Measurements from ENCODE around the gene CDPF1.
A peak's percentile ranks its signal among the peaks of the same experiment; 100 is the strongest.

The CDPF1 gene

GRCh38 chr22:46241396-46242007 lies 8.6 kb downstream of the CDPF1 start:
- no peaks in the 10 kb centered on the region for H4K20me1 ChIP-seq
- H3K4me2 ChIP-seq: peak overlapping the region; percentile 98
- H3K9ac ChIP-seq: peak overlapping the region; percentile 57; the same call in 1 of the 2 replicates
- no peak overlapping the region for H3K4me3 ChIP-seq
- peaks cover 40% of the 10 kb centered on the region for H3K36me3 ChIP-seq
- peaks cover 99% of the 10 kb centered on the region for H3K4me1 ChIP-seq
- H3K27ac ChIP-seq: peak overlapping the region; percentile 97
- H3K27me3 ChIP-seq: no peaks in the 10 kb centered on the region
- H3K9me3 ChIP-seq: no peaks in the 10 kb centered on the region
- no peak for TF ChIP-seq Cebpa-rat (IDR thresholded peaks at IDR 0.05)

- peaks cover 37% of the 10 kb centered on the region for H3K36me3 ChIP-seq
- peak overlapping the region; percentile 98 for H3K4me2 ChIP-seq
- H3K4me1 ChIP-seq: peaks cover 99% of the 10 kb centered on the region
- peak overlapping the region; percentile 77 for H3K9ac ChIP-seq
- H3K9me3 ChIP-seq: no peaks in the 10 kb centered on the region
- no peak overlapping the region for H3K4me3 ChIP-seq
- TF ChIP-seq Cebpa-rat (IDR thresholded peaks at IDR 0.05): no peak
- peak overlapping the region; percentile 97 for H3K27ac ChIP-seq
- no peaks in the 10 kb centered on the region for H3K27me3 ChIP-seq
- H4K20me1 ChIP-seq: no peaks in the 10 kb centered on the region
Measured at GRCh38 chr22:46240907-46241306, 9.2 kb downstream of the CDPF1 start.

- no peak for TF ChIP-seq Cebpa-rat (IDR thresholded peaks at IDR 0.05)
- Histone ChIP-seq H4K20me1 (no peaks in the 10 kb centered on the region), H3K36me3 (peaks cover 37% of the 10 kb centered on the region), H3K4me2 (peak overlapping the region; percentile 98), H3K4me1 (peaks cover 99% of the 10 kb centered on the region), H3K9me3 (no peaks in the 10 kb centered on the region), H3K27ac (peak overlapping the region; percentile 97), H3K4me3 (peak overlapping the region; percentile 55), H3K27me3 (no peaks in the 10 kb centered on the region), H3K9ac (peak overlapping the region; percentile 77)
Measured at GRCh38 chr22:46240506-46240905, 9.6 kb downstream of the CDPF1 start.

- H3K4me1 ChIP-seq: peaks cover 97% of the 10 kb centered on the region
- peak overlapping the region; percentile 97 for H3K27ac ChIP-seq
- H3K4me3 ChIP-seq: peak overlapping the region; percentile 55
- peaks cover 40% of the 10 kb centered on the region for H3K36me3 ChIP-seq
- no peaks in the 10 kb centered on the region for H3K27me3 ChIP-seq
- no peak for TF ChIP-seq Cebpa-rat (IDR thresholded peaks at IDR 0.05)
- peak overlapping the region; percentile 77 for H3K9ac ChIP-seq
- H4K20me1 ChIP-seq: no peaks in the 10 kb centered on the region
- peak overlapping the region; percentile 98 for H3K4me2 ChIP-seq
- no peaks in the 10 kb centered on the region for H3K9me3 ChIP-seq
Measured at GRCh38 chr22:46240073-46240472, 10.0 kb downstream of the CDPF1 start.

- Histone ChIP-seq H3K27ac (peak overlapping the region; percentile 97), H3K27me3 (no peaks in the 10 kb centered on the region), H3K9me3 (no peaks in the 10 kb centered on the region), H3K36me3 (peaks cover 40% of the 10 kb centered on the region), H3K9ac (peak overlapping the region; percentile 77), H3K4me3 (peak overlapping the region; percentile 55), H4K20me1 (no peaks in the 10 kb centered on the region), H3K4me2 (peak overlapping the region; percentile 98), H3K4me1 (peaks cover 92% of the 10 kb centered on the region)
- TF ChIP-seq Cebpa-rat (IDR thresholded peaks at IDR 0.05): peak; percentile 29; the same call in 1 of the 2 replicates
Measured at GRCh38 chr22:46239261-46240048, 10.6 kb downstream of the CDPF1 start.

- Histone ChIP-seq H3K4me1 (peaks cover 92% of the 10 kb centered on the region), H3K4me2 (peak overlapping the region; percentile 98)
- no peak for TF ChIP-seq Cebpa-rat (IDR thresholded peaks at IDR 0.05)
Measured at GRCh38 chr22:46238541-46238940, 11.6 kb downstream of the CDPF1 start.

GRCh38 chr22:46237453-46238124 lies 12.5 kb downstream of the CDPF1 start:
- H3K4me2 ChIP-seq: peak overlapping the region; percentile 98
- H3K9me3 ChIP-seq: no peaks in the 10 kb centered on the region
- peak overlapping the region; percentile 84 for H3K27ac ChIP-seq
- H4K20me1 ChIP-seq: no peaks in the 10 kb centered on the region
- peak overlapping the region; percentile 52; the same call in 1 of the 2 replicates for H3K9ac ChIP-seq
- no peak overlapping the region for H3K4me3 ChIP-seq
- H3K4me1 ChIP-seq: peaks cover 89% of the 10 kb centered on the region
- no peak for TF ChIP-seq Cebpa-rat (IDR thresholded peaks at IDR 0.05)
- no peaks in the 10 kb centered on the region for H3K27me3 ChIP-seq
- peaks cover 33% of the 10 kb centered on the region for H3K36me3 ChIP-seq

More at GRCh38 chr22:46238541-46238940, 11.6 kb downstream of the CDPF1 start:
- Histone ChIP-seq H3K9me3 (no peaks in the 10 kb centered on the region), H3K27me3 (no peaks in the 10 kb centered on the region), H4K20me1 (no peaks in the 10 kb centered on the region), H3K27ac (peak overlapping the region; percentile 84), H3K4me3 (no peak overlapping the region), H3K36me3 (peaks cover 38% of the 10 kb centered on the region), H3K9ac (peak overlapping the region; percentile 69)

GRCh38 chr22:46234969-46235368 lies 15.1 kb downstream of the CDPF1 start:
- peaks cover 63% of the 10 kb centered on the region for H3K4me1 ChIP-seq
- H3K27me3 ChIP-seq: no peaks in the 10 kb centered on the region
- no peak overlapping the region for H3K4me2 ChIP-seq
- no peak overlapping the region for H3K4me3 ChIP-seq
- peaks cover 50% of the 10 kb centered on the region for H3K36me3 ChIP-seq
- H3K9me3 ChIP-seq: no peaks in the 10 kb centered on the region
- H3K9ac ChIP-seq: no peak overlapping the region
- no peak overlapping the region for H3K27ac ChIP-seq
- no peaks in the 10 kb centered on the region for H4K20me1 ChIP-seq
- no peak for TF ChIP-seq Cebpa-rat (IDR thresholded peaks at IDR 0.05)

GRCh38 chr22:46233231-46233630 lies 16.9 kb downstream of the CDPF1 start:
- H3K9ac ChIP-seq: no peak overlapping the region; the same call in 1 of the 2 replicates
- H3K36me3 ChIP-seq: peaks cover 50% of the 10 kb centered on the region
- H3K27me3 ChIP-seq: no peaks in the 10 kb centered on the region
- peaks cover 47% of the 10 kb centered on the region for H3K4me1 ChIP-seq
- H3K27ac ChIP-seq: 0 out of 2 replicates have a peak overlapping the region, but pooled peaks have one; percentile 52
- peak overlapping the region; percentile 54 for H3K4me2 ChIP-seq
- no peaks in the 10 kb centered on the region for H3K9me3 ChIP-seq
- no peak overlapping the region for H3K4me3 ChIP-seq
- TF ChIP-seq Cebpa-rat (IDR thresholded peaks at IDR 0.05): no peak
- H4K20me1 ChIP-seq: no peaks in the 10 kb centered on the region

All from BLaER1 (cell line).